PC-9 (cell line): Measurements from ENCODE around the gene RPL14. TPM values are rescaled to one million over a fixed set of nuclear protein-coding genes. Genes with fewer than 3 reads are reported as not detected.

Source experiments
- BruUV-seq: library from RNA; stranded (reverse); fragments of 400-500 nt; replicated peaks from 2 replicates; lab custom pipeline; 2021; lab: Mats Ljungman, UMichigan
- CTCF ChIA-PET: fragments of 300-600 bp; sonication (Branson Sonifier 250); formaldehyde crosslinking; loops from one replicate; lab custom pipeline; 2022; ENCODE audit warnings: antibody characterized with exemption; lab: Charles Lee
- POLR2A ChIA-PET: fragments of 300-600 bp; sonication (Branson Sonifier 250); formaldehyde crosslinking; loops from one replicate; lab custom pipeline; 2022; ENCODE audit warnings: antibody characterized with exemption; ENCODE audit not compliant: unreplicated experiment; lab: Charles Lee
- DNase-seq, 2 experiments: peaks; one replicate each; pipeline versions ENCODE4 v3.0.0 to v3.0.0-alpha.2; 2015 to 2022; ENCODE audit warnings: mixed read lengths in 1 of 2
- H2AFZ ChIP-seq: fragments of 200-600 bp; sonication (generic); 2 replicates; pipeline ENCODE4 v1.8.1; 2017; ENCODE audit warnings: antibody characterized with exemption
- H3F3A ChIP-seq: fragments of 200-600 bp; sonication (generic); 2 replicates; pipeline ENCODE4 v1.8.1; 2017; ENCODE audit warnings: antibody characterized with exemption, mild to moderate bottlenecking, low read depth; ENCODE audit not compliant: insufficient read depth
- H3K27ac ChIP-seq: fragments of 200-600 bp; sonication (generic); 2 replicates; pipeline ENCODE4 v1.6.1; 2016; ENCODE audit warnings: mixed run types
- H3K27me3 ChIP-seq: fragments of 200-600 bp; sonication (generic); 2 replicates; pipeline ENCODE4 v1.6.1; 2016; ENCODE audit warnings: low read depth, mixed run types; ENCODE audit not compliant: insufficient read depth
- H3K36me3 ChIP-seq: fragments of 200-600 bp; sonication (generic); 2 replicates; pipeline ENCODE4 v1.6.1; 2016; ENCODE audit warnings: low read depth, mixed run types
- H3K4me1 ChIP-seq: fragments of 200-600 bp; sonication (generic); replicated peaks from 2 replicates; pipeline ENCODE4 v1.6.1; 2016; ENCODE audit warnings: mixed run types; ENCODE audit not compliant: insufficient read depth
- H3K4me2 ChIP-seq: fragments of 200-600 bp; sonication (generic); 2 replicates; pipeline ENCODE4 v1.6.1; 2017; ENCODE audit warnings: mixed run types
- H3K4me3 ChIP-seq: fragments of 200-600 bp; sonication (generic); 2 replicates; pipeline ENCODE4 v1.6.1; 2016; ENCODE audit warnings: mixed run types
- H3K79me2 ChIP-seq: fragments of 200-600 bp; sonication (generic); 2 replicates; pipeline ENCODE4 v1.6.1; 2017; ENCODE audit warnings: low read depth, mixed run types
- H3K9me2 ChIP-seq: fragments of 200-600 bp; sonication (generic); 2 replicates; pipeline ENCODE4 v1.8.1; 2017; ENCODE audit warnings: mild to moderate bottlenecking; ENCODE audit not compliant: insufficient read depth
- H3K9me3 ChIP-seq: fragments of 200-600 bp; sonication (generic); 2 replicates; pipeline ENCODE4 v1.8.1; 2016; ENCODE audit warnings: low read depth; ENCODE audit not compliant: insufficient read depth
- H4K20me1 ChIP-seq: fragments of 200-600 bp; sonication (generic); 2 replicates; pipeline ENCODE4 v1.8.1; 2017; ENCODE audit not compliant: insufficient read depth
- EZH2 ChIP-seq: fragments of 200-600 bp; sonication (generic); IDR thresholded peaks from 2 replicates; pipeline ENCODE4 v1.8.0; 2017; ENCODE audit warnings: antibody characterized with exemption, low read depth
- intact Hi-C: fragments of 100-400 bp; cut with micrococcal nuclease; formaldehyde crosslinking; loops from one replicate; pipeline ENCODE4 v1.10.0; 2022; ENCODE audit not compliant: unreplicated experiment
- total RNA-seq: library from RNA; stranded (reverse); gene quantifications from 2 replicates; pipeline ENCODE4 v1.2.3, GENCODE V29; 2021
- TF ChIP-seq, protein P1 (sequence below): fragments of 200-600 bp; sonication (generic); conservative IDR thresholded peaks from 2 replicates; pipeline ENCODE4 v1.6.1; 2017; ENCODE audit warnings: mixed run types, antibody characterized with exemption, mild to moderate bottlenecking, moderate library complexity

RPL14 gene
- total RNA-seq, 1 experiment from 2014 or later: 2,201 TPM

DNA sequence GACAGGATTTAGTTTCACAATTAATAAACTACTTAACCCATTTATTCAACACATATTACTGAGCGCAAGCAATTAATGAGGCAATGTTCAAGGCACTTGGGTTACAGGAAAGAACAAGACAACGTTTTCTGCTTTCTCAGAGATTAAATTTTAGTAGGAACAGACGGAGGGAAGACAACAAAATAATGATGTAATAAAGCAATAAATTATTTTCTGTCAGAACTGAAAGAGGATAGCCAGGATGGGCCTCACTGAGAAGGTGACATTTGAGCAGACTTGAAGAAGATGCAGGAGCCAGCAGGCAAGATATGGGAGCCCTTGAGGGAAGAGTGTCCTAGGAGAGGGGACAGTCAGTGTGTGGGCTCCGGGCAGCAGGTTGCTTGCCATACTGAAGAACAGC lies 11.3 kb upstream of the RPL14 start:
- no TSS peak for BruUV-seq
- intact Hi-C loops: no loop called here
- H3K9me2 ChIP-seq: no peaks in the 10 kb centered on the region
- H4K20me1 ChIP-seq: no peaks in the 10 kb centered on the region
- ChIA-PET POLR2A (no interaction called here), CTCF (no interaction called here)
- H3K36me3 ChIP-seq: no peaks in the 10 kb centered on the region
- no peak for DNase-seq
- no peak overlapping the region for H3K4me3 ChIP-seq
- H3K79me2 ChIP-seq: no peaks in the 10 kb centered on the region
- TF ChIP-seq EZH2: no peak
- TF ChIP-seq, protein P1, sequence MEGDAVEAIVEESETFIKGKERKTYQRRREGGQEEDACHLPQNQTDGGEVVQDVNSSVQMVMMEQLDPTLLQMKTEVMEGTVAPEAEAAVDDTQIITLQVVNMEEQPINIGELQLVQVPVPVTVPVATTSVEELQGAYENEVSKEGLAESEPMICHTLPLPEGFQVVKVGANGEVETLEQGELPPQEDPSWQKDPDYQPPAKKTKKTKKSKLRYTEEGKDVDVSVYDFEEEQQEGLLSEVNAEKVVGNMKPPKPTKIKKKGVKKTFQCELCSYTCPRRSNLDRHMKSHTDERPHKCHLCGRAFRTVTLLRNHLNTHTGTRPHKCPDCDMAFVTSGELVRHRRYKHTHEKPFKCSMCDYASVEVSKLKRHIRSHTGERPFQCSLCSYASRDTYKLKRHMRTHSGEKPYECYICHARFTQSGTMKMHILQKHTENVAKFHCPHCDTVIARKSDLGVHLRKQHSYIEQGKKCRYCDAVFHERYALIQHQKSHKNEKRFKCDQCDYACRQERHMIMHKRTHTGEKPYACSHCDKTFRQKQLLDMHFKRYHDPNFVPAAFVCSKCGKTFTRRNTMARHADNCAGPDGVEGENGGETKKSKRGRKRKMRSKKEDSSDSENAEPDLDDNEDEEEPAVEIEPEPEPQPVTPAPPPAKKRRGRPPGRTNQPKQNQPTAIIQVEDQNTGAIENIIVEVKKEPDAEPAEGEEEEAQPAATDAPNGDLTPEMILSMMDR: no peak
- no peaks in the 10 kb centered on the region for H3K27me3 ChIP-seq
- no peak overlapping the region for H2AFZ ChIP-seq
- H3F3A ChIP-seq: 0 out of 2 replicates have a peak, but pooled peaks cover 3% of the 10 kb centered on the region
- H3K9me3 ChIP-seq: no peaks in the 10 kb centered on the region
- H3K4me2 ChIP-seq: no peak overlapping the region
- H3K4me1 ChIP-seq: 0 out of 2 replicates have a peak, but pooled peaks cover 3% of the 10 kb centered on the region
- H3K27ac ChIP-seq: no peak overlapping the region

GRCh38 chr3:40450438-40450837 lies 6.7 kb upstream of the RPL14 start:
- no peaks in the 10 kb centered on the region for H3K9me2 ChIP-seq
- TF ChIP-seq, protein P1: no peak
- no peak for TF ChIP-seq EZH2
- ChIA-PET POLR2A (no interaction called here), CTCF (no interaction called here)
- H4K20me1 ChIP-seq: no peaks in the 10 kb centered on the region
- 0 out of 2 replicates have a peak, but pooled peaks cover 4% of the 10 kb centered on the region for H3K79me2 ChIP-seq
- H3K4me3 ChIP-seq: no peak overlapping the region
- peaks cover 27% of the 10 kb centered on the region for H3K4me1 ChIP-seq
- H3F3A ChIP-seq: peaks cover 18% of the 10 kb centered on the region
- no peaks in the 10 kb centered on the region for H3K9me3 ChIP-seq
- no peak overlapping the region for H3K27ac ChIP-seq
- H3K27me3 ChIP-seq: no peaks in the 10 kb centered on the region
- H3K4me2 ChIP-seq: no peak overlapping the region
- intact Hi-C loops: loop anchor here (5.0 kb wide), 1 partner anchor 123 kb away; no protein-coding TSS in a partner anchor
- H2AFZ ChIP-seq: no peak overlapping the region
- BruUV-seq: no TSS peak
- H3K36me3 ChIP-seq: no peaks in the 10 kb centered on the region
- DNase-seq: no peak

GRCh38 chr3:40451551-40451950 lies 5.6 kb upstream of the RPL14 start:
- intact Hi-C loops: loop anchor here (5.0 kb wide), 1 partner anchor 124 kb away; no protein-coding TSS in a partner anchor
- ChIA-PET CTCF (no interaction called here), POLR2A (no interaction called here)
- Histone ChIP-seq H2AFZ (no peak overlapping the region), H3K9me3 (no peaks in the 10 kb centered on the region), H3K27ac (peak overlapping the region; percentile 52; the same call in 1 of the 2 replicates), H3K27me3 (no peaks in the 10 kb centered on the region), H3K4me2 (peak overlapping the region; percentile 85; the same call in 1 of the 2 replicates), H3K9me2 (no peaks in the 10 kb centered on the region), H4K20me1 (no peaks in the 10 kb centered on the region), H3K36me3 (no peaks in the 10 kb centered on the region), H3K4me1 (peaks cover 33% of the 10 kb centered on the region), H3K4me3 (no peak overlapping the region), H3F3A (peaks cover 18% of the 10 kb centered on the region), H3K79me2 (peaks cover 10% of the 10 kb centered on the region)
- no TSS peak for BruUV-seq
- TF ChIP-seq EZH2: no peak
- TF ChIP-seq, protein P1: no peak
- DNase-seq: peak in 1 of 2 experiments; percentile 88
